GM21717 (cell line): ENCODE measurements around the gene RPTOR.
"Not testable (repeated sequence)": the region's sequence is repeated elsewhere in the genome, so short reads cannot be mapped to it uniquely, and the experiment has no call there.

Experiments used
- ATAC-seq: cut with Tn5 transposase; IDR thresholded peaks from one replicate; pipeline ENCODE4 v1.9.1; 2021; ENCODE audit warnings: mild to moderate bottlenecking, moderate library complexity; ENCODE audit not compliant: unreplicated experiment

The RPTOR gene

GRCh38 chr17:80544655-80545498 lies at the start of gene RPTOR:
Gene RPTOR (plus strand): TSS chr17:80544838. CDS start chr17:80545630, 792 bp downstream.
- peak; percentile 73 for ATAC-seq

GRCh38 chr17:80497726-80498241 lies 46.9 kb upstream of the RPTOR start:
- ATAC-seq: no peak

GRCh38 chr17:80498242-80498919 lies 46.3 kb upstream of the RPTOR start:
- no peak for ATAC-seq

GRCh38 chr17:80498920-80499410 lies 45.7 kb upstream of the RPTOR start:
- ATAC-seq: no peak

GRCh38 chr17:80499560-80499959 lies 45.1 kb upstream of the RPTOR start:
- no peak for ATAC-seq

- no peak for ATAC-seq
Observed at GRCh38 chr17:80499961-80500665, 44.5 kb upstream of the RPTOR start.

- ATAC-seq: no peak
Observed at GRCh38 chr17:80501741-80502577, 42.7 kb upstream of the RPTOR start.

GRCh38 chr17:80502578-80502877 lies 42.1 kb upstream of the RPTOR start:
- no peak for ATAC-seq

GRCh38 chr17:80503031-80503430 lies 41.6 kb upstream of the RPTOR start:
- ATAC-seq: no peak

GRCh38 chr17:80503921-80504320 lies 40.7 kb upstream of the RPTOR start:
- no peak for ATAC-seq

GRCh38 chr17:80504686-80505413 lies 39.8 kb upstream of the RPTOR start:
- no peak for ATAC-seq

GRCh38 chr17:80507177-80507576 lies 37.5 kb upstream of the RPTOR start:
- ATAC-seq: not testable (repeated sequence)

GRCh38 chr17:80507965-80508364 lies 36.7 kb upstream of the RPTOR start:
- ATAC-seq: no peak

GRCh38 chr17:80509311-80509710 lies 35.3 kb upstream of the RPTOR start:
- ATAC-seq: no peak

- ATAC-seq: no peak
Observed at GRCh38 chr17:80510132-80510531, 34.5 kb upstream of the RPTOR start.

GRCh38 chr17:80510772-80511171 lies 33.9 kb upstream of the RPTOR start:
- ATAC-seq: no peak

- ATAC-seq: no peak
Observed at GRCh38 chr17:80511222-80512180, 33.1 kb upstream of the RPTOR start.

GRCh38 chr17:80512233-80512632 lies 32.4 kb upstream of the RPTOR start:
- no peak for ATAC-seq

GRCh38 chr17:80513201-80513600 lies 31.4 kb upstream of the RPTOR start:
- ATAC-seq: no peak
